Astrocyte of the cerebellum (primary cell): ENCODE measurements around the gene MED12L.

ENCODE experiments used
- DNase-seq: peaks from one replicate; pipeline ENCODE4 v3.0.0-alpha.2; 2011; ENCODE audit warnings: low read depth
- H3K4me3 ChIP-seq: 2 replicates; pipeline ENCODE4 v1.5.1; 2011; ENCODE audit warnings: mild to moderate bottlenecking, low read depth, low read length, moderate library complexity
- CTCF ChIP-seq: IDR thresholded peaks from 2 replicates; pipeline ENCODE4 v1.5.1; 2012; ENCODE audit warnings: low read length, low read depth, moderate library complexity, mild to moderate bottlenecking; ENCODE audit errors: missing control alignments
- in situ Hi-C: cut with HindIII; loops from 2 replicates; pipeline ENCODE4 v1.10.0; 2017; ENCODE audit warnings: low sequenced_read_pairs

MED12L gene

DNA sequence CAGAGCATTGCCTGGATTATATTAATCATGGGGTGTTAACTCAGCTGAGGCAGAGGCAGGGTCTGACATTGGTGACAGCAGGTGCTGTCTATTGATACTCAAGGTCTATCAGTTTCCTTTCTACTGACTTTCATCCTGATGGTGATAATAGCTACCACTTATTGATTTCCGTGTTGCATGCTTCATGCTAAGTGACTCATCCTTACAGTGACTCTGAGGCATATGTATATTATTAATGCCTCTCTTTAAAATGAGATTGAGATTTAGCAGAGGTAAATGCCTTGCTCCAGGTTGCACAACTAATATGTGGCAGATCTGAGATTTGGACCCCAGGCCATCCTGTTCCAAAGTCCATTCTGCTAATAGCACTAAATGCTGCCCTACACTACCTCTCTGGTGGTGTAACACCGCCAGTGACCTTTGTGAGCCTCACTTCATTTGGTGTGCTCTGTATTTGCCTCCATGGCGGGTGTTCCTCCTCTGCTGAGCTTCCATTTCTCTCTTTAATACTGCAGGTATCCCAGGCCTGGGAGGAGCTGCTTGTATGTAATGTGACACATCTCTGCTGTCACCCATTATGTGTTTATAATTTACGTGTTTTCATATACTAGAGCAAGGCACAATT, 67.1 kb downstream of the MED12L start:
- no peak for DNase-seq
- in situ Hi-C loops: no loop called here
- TF ChIP-seq CTCF: no peak
- no peak overlapping the region for H3K4me3 ChIP-seq

DNA sequence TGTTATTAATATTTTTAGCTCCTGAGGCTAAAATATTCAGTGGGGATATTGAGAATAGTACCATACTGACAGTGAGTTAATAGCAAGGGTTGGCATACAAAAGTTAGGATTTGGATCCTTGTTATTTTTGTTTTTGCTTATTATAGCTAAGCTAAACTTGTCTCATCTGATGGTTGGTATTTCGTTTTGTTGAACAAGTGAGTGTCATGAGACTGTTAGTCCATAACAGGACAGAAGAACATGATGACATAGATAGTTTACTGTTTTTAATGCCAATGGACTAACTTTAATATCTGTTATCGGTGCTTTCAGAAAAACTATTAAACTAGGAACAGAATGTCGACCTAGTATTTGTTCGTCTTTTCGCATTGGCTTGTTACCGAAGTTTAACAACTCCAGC, 69.1 kb downstream of the MED12L start:
- TF ChIP-seq CTCF: no peak
- DNase-seq: no peak
- in situ Hi-C loops: no loop called here
- no peak overlapping the region for H3K4me3 ChIP-seq

GRCh38 chr3:151155409-151156128, 70.1 kb downstream of the MED12L start:
- DNase-seq: no peak
- in situ Hi-C loops: no loop called here
- no peak for TF ChIP-seq CTCF
- H3K4me3 ChIP-seq: no peak overlapping the region

DNA sequence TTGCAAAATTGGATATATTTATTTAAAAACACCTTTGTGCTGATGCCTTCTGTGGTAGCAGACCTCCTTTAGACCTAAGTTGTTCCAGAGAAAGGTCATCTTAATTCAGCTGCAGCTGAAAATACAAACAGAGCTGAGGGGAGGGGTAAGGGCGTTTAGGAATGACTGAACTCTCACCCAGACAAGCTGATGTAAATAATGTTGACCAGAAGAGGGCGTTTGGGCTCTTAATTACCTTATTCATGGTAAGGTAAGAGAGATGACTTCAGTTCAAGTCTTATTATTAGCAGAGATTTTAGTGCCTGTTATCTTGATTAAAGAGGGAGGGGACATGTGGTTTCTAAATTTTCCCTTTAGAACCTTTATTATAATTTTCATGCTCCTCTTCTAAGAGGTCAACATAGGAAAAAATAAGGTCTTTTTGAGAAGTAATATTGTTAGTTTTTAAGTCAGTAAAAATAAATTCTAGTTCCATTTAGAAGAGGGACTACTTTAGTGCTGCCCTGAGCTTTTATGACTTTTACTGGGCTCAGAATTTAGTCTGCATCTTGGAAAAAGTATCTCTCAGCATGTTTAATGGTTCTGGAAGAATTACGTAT, 71.3 kb downstream of the MED12L start:
- DNase-seq: peak; percentile 52
- in situ Hi-C loops: no loop called here
- no peak overlapping the region for H3K4me3 ChIP-seq
- TF ChIP-seq CTCF: peak; percentile 56

DNA sequence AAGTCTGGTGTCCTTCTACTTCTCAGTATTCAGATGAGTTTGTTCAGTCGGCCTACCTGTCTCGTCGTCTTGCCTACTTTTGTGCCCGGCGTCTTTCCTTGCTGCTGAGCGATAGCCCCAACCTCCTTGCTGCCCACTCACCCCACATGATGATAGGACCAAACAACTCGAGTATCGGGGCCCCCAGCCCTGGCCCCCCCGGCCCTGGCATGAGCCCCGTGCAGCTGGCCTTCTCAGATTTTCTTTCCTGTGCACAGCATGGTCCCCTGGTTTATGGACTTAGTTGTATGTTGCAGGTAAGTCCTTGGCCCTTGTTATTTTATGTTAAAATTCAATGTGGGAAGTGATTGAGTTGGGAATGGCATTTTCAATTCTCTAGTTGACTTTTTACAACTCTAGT, 74.3 kb downstream of the MED12L start:
- no peak overlapping the region for H3K4me3 ChIP-seq
- no peak for DNase-seq
- in situ Hi-C loops: no loop called here
- TF ChIP-seq CTCF: no peak

DNA sequence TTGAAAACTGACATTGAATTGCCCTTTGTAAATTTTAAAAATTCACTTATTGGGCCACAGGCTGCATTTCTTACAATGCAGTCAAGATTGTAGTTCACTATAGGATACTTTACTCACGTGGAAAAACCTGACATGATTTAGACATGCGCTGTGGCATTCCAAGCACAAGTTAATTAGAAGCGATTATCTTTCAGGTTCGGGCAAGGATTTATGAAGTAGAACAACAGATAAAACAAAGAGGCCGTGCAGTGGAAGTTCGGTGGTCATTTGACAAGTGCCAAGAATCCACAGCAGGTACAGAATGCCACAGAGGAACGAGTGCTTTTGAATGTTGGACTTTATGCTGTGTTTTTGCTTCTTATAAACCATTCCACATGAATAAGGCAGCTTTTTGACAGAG, 79.8 kb downstream of the MED12L start:
- in situ Hi-C loops: no loop called here
- no peak for TF ChIP-seq CTCF
- DNase-seq: no peak
- no peak overlapping the region for H3K4me3 ChIP-seq
